A673 (cell line): Measurements from ENCODE around the gene SMYD3.

Source experiments
- EZH2 ChIP-seq: fragments of 200-600 bp; sonication (generic); IDR thresholded peaks from 2 replicates; pipeline ENCODE4 v1.6.1; 2017; ENCODE audit warnings: borderline replicate concordance, low read depth, mild to moderate bottlenecking, mixed read lengths, antibody characterized with exemption, low read length; ENCODE audit not compliant: poor library complexity, severe bottlenecking
- TF ChIP-seq, protein P1 (sequence below): fragments of 300-800, 200-600 bp; sonication (generic); conservative IDR thresholded peaks from 2 replicates; pipeline ENCODE4 v1.5.1; 2017; ENCODE audit warnings: low read depth, mild to moderate bottlenecking, antibody characterized with exemption, low read length, moderate library complexity, mixed read lengths

GRCh38 chr1:246158131-246158530 lies 348.9 kb downstream of the SMYD3 start:
- TF ChIP-seq, protein P1, sequence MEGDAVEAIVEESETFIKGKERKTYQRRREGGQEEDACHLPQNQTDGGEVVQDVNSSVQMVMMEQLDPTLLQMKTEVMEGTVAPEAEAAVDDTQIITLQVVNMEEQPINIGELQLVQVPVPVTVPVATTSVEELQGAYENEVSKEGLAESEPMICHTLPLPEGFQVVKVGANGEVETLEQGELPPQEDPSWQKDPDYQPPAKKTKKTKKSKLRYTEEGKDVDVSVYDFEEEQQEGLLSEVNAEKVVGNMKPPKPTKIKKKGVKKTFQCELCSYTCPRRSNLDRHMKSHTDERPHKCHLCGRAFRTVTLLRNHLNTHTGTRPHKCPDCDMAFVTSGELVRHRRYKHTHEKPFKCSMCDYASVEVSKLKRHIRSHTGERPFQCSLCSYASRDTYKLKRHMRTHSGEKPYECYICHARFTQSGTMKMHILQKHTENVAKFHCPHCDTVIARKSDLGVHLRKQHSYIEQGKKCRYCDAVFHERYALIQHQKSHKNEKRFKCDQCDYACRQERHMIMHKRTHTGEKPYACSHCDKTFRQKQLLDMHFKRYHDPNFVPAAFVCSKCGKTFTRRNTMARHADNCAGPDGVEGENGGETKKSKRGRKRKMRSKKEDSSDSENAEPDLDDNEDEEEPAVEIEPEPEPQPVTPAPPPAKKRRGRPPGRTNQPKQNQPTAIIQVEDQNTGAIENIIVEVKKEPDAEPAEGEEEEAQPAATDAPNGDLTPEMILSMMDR, result no peak
- TF ChIP-seq EZH2, result no peak
